Measurements from ENCODE around the gene RAB6B.

RAB6B gene

GRCh38 chr3:133878518-133878917 lies 17.2 kb downstream of the RAB6B start:
- DNase-seq = no peak

GRCh38 chr3:133877221-133877620 lies 18.5 kb downstream of the RAB6B start:
- DNase-seq = no peak

GRCh38 chr3:133874761-133875438 lies 20.8 kb downstream of the RAB6B start:
- DNase-seq = no peak

- DNase-seq = no peak
Observed at GRCh38 chr3:133874344-133874743, 21.3 kb downstream of the RAB6B start.

GRCh38 chr3:133872781-133873180 lies 22.9 kb downstream of the RAB6B start:
- no peak for DNase-seq

GRCh38 chr3:133872161-133872560 lies 23.5 kb downstream of the RAB6B start:
- no peak for DNase-seq

GRCh38 chr3:133871368-133872090 lies 24.2 kb downstream of the RAB6B start:
- DNase-seq = no peak

GRCh38 chr3:133870822-133871221 lies 24.9 kb downstream of the RAB6B start:
- DNase-seq = no peak

- DNase-seq = no peak
Observed at GRCh38 chr3:133869586-133869985, 26.1 kb downstream of the RAB6B start.

- DNase-seq = no peak
Observed at GRCh38 chr3:133868758-133869475, 26.8 kb downstream of the RAB6B start.

GRCh38 chr3:133868186-133868585 lies 27.5 kb downstream of the RAB6B start:
- no peak for DNase-seq

GRCh38 chr3:133866141-133866540 lies 29.5 kb downstream of the RAB6B start:
- no peak for DNase-seq

GRCh38 chr3:133865136-133865855 lies 30.4 kb downstream of the RAB6B start:
- no peak for DNase-seq

GRCh38 chr3:133864616-133865015 lies 31.1 kb downstream of the RAB6B start:
- no peak for DNase-seq

- no peak for DNase-seq
Observed at GRCh38 chr3:133863911-133864310, 31.8 kb downstream of the RAB6B start.

GRCh38 chr3:133862161-133862560 lies 33.5 kb downstream of the RAB6B start:
- DNase-seq = no peak

GRCh38 chr3:133860519-133860918 lies 35.2 kb downstream of the RAB6B start:
- DNase-seq = no peak

- DNase-seq = no peak
Observed at GRCh38 chr3:133859381-133860234, 36.1 kb downstream of the RAB6B start.

- peak; percentile 32 for DNase-seq
Observed at GRCh38 chr3:133857767-133858166, 37.9 kb downstream of the RAB6B start.

- no peak for DNase-seq
Observed at GRCh38 chr3:133856316-133856715, 39.4 kb downstream of the RAB6B start.

- DNase-seq = no peak
Observed at GRCh38 chr3:133855772-133856171, 39.9 kb downstream of the RAB6B start.

- DNase-seq = no peak
Observed at GRCh38 chr3:133855002-133855370, 40.7 kb downstream of the RAB6B start.
